ENCODE data around the gene TCF19.

The TCF19 gene

DNA sequence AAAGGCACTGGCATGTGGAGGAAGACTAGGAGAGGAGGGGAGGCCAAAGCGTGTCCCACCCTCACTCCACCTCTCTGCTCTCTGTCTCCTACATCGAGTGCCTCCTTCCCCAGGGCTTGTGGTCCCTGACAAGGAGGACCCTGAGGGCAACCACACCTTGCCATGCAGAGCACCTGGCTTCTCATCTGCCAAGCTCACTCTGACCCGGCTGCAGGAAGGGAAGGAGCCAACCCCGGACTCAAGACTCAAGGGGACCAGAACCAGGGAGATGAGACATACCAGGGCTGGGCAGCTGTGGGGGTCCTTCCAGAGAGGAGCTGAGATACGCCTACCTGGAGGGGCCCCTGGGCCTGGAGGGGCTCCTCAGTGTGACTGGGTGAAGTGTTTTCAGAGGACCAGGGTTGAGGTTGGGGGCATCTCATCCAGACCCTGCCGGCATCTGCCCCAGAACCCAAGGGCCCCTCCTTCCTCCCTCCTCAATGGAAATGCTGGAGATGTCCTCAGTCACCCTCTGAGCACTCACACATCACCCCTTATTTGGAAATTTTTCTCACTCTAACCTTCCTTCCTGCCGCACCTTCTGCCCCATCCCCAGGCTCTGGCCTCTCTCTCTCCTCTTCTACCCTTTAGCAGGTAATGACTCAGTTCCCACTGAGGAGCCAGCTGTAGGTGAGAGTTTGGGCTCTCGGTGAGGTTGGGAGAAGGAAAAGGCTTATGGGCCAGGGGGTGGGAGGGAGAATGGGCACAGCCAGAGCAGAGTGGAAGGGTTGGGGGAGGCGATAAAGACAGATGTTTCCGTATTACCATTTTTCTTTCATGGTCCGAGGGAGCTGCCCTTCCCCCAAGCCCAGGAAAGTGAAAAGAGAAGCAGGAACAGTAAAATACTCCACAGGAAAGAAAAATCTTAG is 44.1 kb downstream of the TCF19 start:
- peak; percentile 62 for FAIRE-seq
- no peak for DNase-seq (ENCODE audit: insufficient read length, low spot score)

GRCh38 chr6:31203345-31203979 is 45.1 kb downstream of the TCF19 start:
- FAIRE-seq (no peak), DNase-seq (ENCODE audit: insufficient read length, low spot score) (no peak)

GRCh38 chr6:31204751-31205145 is 46.4 kb downstream of the TCF19 start:
- no peak for FAIRE-seq
- DNase-seq (ENCODE audit: insufficient read length, low spot score) = no peak

GRCh38 chr6:31205638-31206037 is 47.2 kb downstream of the TCF19 start:
- DNase-seq (ENCODE audit: insufficient read length, low spot score) (no peak), FAIRE-seq (no peak)

DNA sequence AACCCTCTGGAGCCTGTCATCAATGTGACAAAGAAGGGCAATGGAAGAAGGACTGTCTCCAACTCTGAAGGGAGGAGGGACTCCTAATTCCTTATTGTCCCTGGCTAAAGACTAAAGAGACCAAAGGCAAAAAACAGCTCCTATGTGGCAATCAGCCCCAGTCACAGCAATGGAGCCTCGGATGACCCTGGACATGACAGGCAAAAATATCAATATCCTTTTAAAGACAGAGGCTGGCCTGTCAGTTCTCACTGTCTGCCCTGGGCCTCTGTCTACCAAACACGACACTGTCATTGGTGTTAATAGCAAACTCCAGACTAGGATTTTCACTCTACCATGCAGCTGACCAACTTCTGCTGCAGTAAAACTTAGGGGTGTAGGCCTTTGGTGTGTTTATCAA is 50.1 kb downstream of the TCF19 start:
- FAIRE-seq = no peak
- DNase-seq (ENCODE audit: insufficient read length, low spot score) = no peak

DNA sequence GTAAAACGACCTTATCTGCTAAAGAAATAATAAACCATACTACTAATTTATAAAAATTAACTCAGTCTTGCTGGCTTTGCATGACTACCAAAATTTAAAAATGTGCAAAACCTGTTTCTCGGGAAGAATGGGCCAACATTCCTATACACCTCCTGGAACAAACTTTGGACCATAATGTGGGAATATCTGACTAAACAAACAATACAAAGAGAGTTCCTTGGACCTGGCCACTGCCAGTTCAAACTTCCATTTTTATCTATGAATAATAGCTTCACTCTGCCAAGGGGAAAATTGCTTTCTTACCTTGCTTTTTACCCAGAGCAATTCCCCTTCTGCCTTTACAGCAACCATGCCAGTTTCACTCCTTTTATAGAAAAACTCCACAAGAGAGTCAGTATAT is 50.7 kb downstream of the TCF19 start:
- no peak for FAIRE-seq
- DNase-seq (ENCODE audit: insufficient read length, low spot score) = no peak

- FAIRE-seq (no peak), DNase-seq (ENCODE audit: insufficient read length, low spot score) (no peak)
Measured at GRCh38 chr6:31210123-31210522, 51.7 kb downstream of the TCF19 start.

GRCh38 chr6:31210741-31211532 is 52.5 kb downstream of the TCF19 start:
- no peak for FAIRE-seq
- DNase-seq (ENCODE audit: insufficient read length, low spot score) = no peak

Measured in GM19239 (cell line).